NCI-H146 (cell line): Measurements from ENCODE around the gene LRP8.

ENCODE experiments used
- DNase-seq: peaks from one replicate; lab custom pipeline; 2025; lab: John Stamatoyannopoulos, UW

Gene LRP8

GRCh38 chr1:53321776-53322602 is 5.9 kb downstream of the LRP8 start:
- DNase-seq, result no peak

- DNase-seq, result no peak
Measured at GRCh38 chr1:53321366-53321765, 6.5 kb downstream of the LRP8 start.

GRCh38 chr1:53320646-53321045 is 7.2 kb downstream of the LRP8 start:
- no peak for DNase-seq

- DNase-seq, result no peak
Measured at GRCh38 chr1:53319296-53320101, 8.4 kb downstream of the LRP8 start.

- DNase-seq, result no peak
Measured at GRCh38 chr1:53317646-53318539, 10.0 kb downstream of the LRP8 start.

- no peak for DNase-seq
Measured at GRCh38 chr1:53316766-53317581, 10.9 kb downstream of the LRP8 start.

GRCh38 chr1:53316424-53316765 is 11.5 kb downstream of the LRP8 start:
- no peak for DNase-seq

- no peak for DNase-seq
Measured at GRCh38 chr1:53315456-53316423, 12.1 kb downstream of the LRP8 start.

- no peak for DNase-seq
Measured at GRCh38 chr1:53315046-53315445, 12.8 kb downstream of the LRP8 start.

GRCh38 chr1:53314606-53315005 is 13.3 kb downstream of the LRP8 start:
- DNase-seq, result no peak

- no peak for DNase-seq
Measured at GRCh38 chr1:53314096-53314495, 13.8 kb downstream of the LRP8 start.

GRCh38 chr1:53313556-53313955 is 14.3 kb downstream of the LRP8 start:
- no peak for DNase-seq

GRCh38 chr1:53311702-53312305 is 16.1 kb downstream of the LRP8 start:
- no peak for DNase-seq

GRCh38 chr1:53310847-53311681 is 16.8 kb downstream of the LRP8 start:
- DNase-seq, result no peak

GRCh38 chr1:53309802-53310201 is 18.1 kb downstream of the LRP8 start:
- DNase-seq, result no peak

- no peak for DNase-seq
Measured at GRCh38 chr1:53308506-53308905, 19.4 kb downstream of the LRP8 start.

- DNase-seq, result no peak
Measured at GRCh38 chr1:53307037-53307436, 20.8 kb downstream of the LRP8 start.

- no peak for DNase-seq
Measured at GRCh38 chr1:53306168-53306567, 21.7 kb downstream of the LRP8 start.

GRCh38 chr1:53305650-53306049 is 22.2 kb downstream of the LRP8 start:
- DNase-seq, result no peak
